Stimulated activated CD8-positive, alpha-beta memory T cell treated with anti-CD3 and anti-CD28 coated beads, Interleukin-4, amount 100 ng/mL, for 48 hours (primary cell): Measurements from ENCODE around the gene G2E3.

ENCODE experiments used
- DNase-seq: peaks from one replicate; pipeline ENCODE4 v3.0.0-alpha.2; 2020

G2E3 gene

GRCh38 chr14:30657606-30658163 is 98.7 kb downstream of the G2E3 start:
- no peak for DNase-seq

- DNase-seq, result no peak
Measured at GRCh38 chr14:30658645-30659044, 99.7 kb downstream of the G2E3 start.

GRCh38 chr14:30669594-30669993 is 110.6 kb downstream of the G2E3 start:
- no peak for DNase-seq
